HG03097 (cell line): ENCODE data around the gene ING4.

Experiments
- ATAC-seq: cut with Tn5 transposase; IDR thresholded peaks from one replicate; pipeline ENCODE4 v1.9.1; 2021; ENCODE audit not compliant: unreplicated experiment, low FRiP score

Gene ING4

DNA sequence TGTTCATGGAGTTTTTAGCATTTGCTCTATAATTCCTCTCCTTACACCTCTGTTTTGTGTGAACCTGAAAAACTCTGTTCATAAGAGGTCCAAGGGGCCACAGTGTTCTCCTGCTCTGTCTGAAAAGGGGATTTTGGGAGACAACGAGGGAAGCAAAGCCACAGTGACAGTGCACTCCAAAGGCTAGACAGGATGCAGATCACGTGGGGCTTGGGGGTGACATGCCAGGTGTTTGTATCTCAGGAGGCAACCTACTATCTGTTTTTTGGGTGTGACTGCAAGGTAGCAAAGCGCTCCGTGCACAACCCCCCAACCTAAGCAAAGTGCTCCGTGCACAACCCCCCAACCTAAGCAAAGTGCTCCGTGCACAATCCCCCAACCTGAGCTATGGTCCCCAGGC, 50.7 kb downstream of the ING4 start:
- no peak for ATAC-seq

DNA sequence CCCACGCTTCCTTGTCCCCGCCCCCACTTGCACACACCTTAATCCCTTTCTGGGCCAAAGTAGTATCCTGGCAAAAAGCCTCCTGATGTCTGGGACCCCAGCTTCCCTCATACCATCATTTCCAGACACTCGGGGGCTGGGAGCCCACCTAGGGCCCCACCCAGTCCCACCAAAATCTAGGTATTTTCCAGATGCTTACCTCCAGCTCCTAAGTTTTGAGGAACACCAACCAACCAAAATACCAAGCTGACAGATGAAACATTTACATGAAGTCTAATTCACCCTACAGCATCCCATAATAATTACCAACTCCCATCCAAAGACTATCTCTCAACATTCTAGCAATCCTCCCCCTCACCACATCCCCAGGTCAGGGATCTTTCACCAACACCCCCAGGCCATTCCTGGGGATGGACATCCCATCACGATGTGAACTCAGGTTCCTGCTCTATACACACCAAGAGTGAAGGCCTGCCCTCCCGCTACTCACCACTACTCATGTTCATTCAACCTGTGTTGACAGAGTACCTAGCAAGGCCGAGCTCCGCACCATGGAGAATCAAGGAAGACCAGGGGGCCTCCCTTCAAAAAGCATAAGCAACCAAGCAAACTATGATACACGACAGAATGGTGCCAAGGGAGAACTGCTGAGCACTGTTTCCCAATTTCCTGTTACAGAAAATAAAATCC, 54.2 kb downstream of the ING4 start:
- ATAC-seq: no peak

DNA sequence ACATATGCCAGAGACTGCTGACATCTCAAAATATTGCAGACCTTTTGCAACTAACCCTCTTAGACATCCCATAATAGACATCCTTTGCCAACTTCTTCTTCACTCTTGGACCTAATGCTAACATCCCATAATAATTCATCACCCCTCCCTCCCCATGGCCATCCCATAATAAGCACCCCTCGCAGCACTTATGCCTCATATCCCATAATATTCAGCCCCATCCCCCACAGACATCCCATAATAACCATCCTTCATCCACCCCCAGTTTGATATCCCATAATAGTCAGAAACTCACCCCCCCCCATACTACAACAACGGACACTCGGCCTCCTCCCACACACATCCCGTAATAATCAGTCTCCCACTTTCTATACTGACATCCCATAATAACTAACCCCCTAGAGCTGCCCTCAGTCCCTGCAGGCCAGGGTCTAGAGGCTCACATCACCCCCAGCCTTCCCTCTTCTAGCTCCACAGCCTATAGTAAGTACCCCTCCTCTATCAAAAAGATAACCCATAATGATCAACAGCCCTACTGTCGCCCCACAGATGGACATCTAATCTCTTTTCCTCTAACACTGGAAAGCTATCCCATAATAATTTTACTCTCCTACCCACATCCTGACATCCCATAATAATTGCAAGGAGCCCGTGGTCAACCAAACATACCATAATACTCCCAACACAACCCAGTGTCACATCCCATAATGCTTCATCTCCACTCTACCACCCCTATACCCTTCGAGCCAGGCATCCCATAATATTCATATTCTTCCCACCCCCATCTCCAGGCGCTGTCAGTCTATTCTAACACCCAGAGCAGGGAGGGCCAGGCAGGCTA, 54.9 kb downstream of the ING4 start:
- no peak for ATAC-seq

DNA sequence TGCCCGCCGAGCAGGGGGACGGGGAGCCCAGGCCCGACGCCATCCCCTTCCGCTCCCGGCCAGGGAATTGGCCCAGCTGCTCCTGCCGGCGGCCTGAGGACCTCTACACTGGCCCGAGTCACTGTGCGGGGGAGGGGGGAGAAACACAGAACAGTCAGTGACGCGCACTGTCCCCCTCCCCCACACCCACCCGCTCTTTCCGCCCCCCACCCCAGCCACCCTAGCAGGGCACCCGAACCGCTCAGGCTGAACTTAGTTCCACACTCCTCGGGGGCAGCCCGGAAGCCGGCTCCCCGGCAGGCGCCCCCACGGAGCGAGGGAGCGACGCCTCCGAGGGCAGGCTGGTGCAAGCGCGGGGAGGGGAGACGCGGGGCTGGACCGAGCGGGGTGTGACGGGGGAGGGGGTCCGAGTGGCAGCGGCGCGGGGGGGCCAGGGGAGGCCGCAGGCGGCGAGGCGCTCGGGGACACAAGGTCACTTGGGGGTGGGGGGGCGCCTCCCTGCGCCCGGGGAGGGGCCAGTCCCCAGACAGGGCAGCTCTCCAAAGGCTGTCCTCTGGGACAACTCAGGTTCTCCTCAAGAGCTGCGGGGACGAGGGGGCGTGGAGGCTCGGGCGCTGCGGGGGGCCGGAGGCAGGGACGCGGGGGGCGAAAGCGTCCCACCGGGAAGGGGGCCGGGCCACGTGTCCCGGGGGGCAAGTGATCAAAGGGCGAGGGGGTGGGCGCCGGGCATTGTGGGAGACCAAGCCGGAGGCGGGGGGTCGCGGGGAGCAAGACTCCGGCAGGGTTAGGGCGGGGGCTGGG, 56.4 kb downstream of the ING4 start:
- no peak for ATAC-seq

DNA sequence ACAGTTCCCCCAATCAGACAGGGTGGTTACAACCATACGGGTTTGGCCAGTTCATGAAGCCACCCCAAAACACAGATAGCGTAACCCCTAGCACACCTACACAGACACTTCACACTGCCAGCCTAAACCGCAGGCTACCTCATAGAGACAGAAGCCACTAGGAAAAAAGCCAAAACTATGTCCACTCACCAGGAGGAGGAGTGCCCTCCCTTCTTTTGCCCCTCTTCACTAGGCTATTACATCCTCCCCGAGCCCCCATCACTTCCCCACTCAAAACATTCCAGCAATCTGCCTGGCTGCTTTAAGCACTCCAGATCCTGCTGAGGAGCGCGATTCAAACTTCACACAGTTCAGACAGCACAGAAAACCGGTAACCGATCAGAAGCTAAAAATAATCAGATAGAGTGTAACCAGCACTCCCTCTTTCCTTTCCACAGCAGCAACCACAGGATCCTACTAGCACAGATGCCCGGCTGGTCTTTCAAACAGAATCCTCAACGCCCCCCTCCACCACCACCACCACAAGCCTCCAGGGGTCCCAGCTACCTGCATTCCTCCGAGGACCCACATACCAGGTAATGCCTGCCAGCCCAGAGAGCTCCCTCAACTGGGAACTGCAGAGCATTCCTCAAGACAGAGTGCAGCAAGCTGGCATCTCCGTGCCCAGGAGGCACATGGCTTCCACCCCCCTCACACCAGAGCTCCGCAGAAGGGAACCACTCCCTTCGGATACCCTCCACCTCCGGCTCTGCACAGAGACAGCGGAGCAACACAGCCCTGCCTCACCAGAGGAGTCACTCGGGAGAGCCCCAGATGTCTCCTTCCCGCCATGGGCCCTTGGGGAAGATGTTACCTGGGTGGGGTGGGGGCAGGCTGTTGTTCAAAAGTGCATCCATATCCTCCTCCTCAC, 57.2 kb downstream of the ING4 start:
- ATAC-seq: no peak

DNA sequence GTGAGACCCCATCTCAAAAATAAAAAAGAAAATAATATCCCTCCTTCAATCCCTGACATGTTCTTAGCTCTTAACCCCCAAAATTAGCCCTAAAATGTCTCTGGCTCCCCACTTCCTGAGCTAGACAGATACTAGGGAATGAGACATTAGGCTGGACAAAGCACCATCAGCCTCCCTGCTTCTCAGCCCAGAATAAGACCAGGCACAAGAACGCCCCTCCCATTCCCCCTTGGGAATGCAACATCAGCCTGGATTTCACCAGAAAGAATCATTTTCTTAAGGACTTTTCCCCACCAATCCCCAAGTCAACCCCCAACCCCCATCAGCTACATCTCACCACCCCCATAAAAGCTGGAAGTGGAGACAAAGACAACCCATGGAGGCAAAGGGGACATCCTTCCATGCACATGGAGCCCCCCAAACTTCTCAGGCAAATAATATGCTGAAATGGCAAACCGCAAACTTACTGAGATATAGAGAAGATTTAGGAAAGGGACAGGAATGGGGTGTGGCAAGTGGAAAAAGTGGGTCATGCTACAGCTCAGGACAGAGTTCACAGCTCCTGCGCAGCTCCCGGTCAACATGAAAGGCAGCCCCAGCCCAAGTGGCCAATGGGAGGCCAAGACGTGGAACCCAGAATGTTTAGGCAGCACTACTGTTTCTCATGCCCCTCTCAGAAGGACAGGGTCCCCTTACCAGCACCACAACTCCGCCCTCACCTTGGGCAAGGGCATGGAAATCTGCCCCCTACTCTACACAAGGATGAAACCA, 58.5 kb downstream of the ING4 start:
- ATAC-seq: no peak

DNA sequence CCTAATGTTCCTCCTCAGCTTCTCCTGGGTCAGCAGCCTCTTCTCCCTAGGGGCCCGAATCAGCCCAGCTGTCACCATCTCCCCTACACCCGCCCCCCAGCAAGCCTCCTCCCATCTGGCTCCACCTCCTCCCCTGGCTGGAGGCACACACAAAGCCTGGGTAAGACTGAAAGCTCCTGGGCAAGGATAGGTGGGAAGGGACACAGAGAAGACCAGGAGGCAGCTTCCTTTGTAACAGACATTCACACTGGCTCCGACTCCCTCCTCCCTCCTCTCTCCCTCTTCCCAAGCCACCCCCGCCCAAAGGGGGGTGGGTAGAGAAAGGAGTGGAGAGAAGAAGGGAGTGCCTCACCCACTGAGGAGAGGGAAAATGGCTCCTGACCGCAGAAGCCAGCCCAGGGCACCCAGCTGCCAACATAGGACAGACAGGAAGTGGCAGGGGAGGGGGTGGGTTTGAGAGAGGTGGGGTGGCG, 59.8 kb downstream of the ING4 start:
- no peak for ATAC-seq

DNA sequence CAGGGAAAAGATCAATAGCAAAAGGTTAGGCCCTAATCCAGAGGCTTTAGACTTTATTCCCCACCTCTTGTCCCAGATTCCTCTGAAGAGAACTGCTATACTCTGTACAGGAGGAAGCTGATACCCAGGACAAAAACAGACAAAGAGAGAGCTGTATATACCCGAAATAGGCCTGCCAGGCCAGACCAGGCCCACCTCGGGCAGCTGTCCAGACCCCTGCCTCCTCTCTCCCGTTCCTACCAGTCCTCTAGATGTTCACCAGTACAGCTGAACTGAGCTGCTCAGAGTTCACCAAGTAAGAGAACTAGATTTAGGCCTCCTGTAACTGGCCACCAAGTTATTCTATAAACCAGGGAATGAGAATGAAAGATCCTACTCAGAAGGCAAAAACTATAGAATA, 60.4 kb downstream of the ING4 start:
- no peak for ATAC-seq
